Activated CD8-positive, alpha-beta T cell treated with anti-CD3 and anti-CD28 coated beads for 36 hours (primary cell): ENCODE data around the gene DCLK3. TPM values are rescaled to one million over a fixed set of nuclear protein-coding genes. Genes with fewer than 3 reads are reported as not detected.
A peak's percentile ranks its signal among the peaks of the same experiment; 100 is the strongest.

Experiments
- ATAC-seq: fragments of 200-7000 bp; cut with Tn5 transposase; one replicate; pipeline ENCODE4 v1.10.0; 2021; ENCODE audit warnings: mild to moderate bottlenecking, moderate library complexity
- CTCF ChIA-PET: fragments of 350-600 bp; sonication (Branson Sonifier 250); formaldehyde crosslinking; loops from one replicate; lab custom pipeline; 2021; ENCODE audit warnings: antibody characterized with exemption; lab: Charles Lee
- POLR2A ChIA-PET: fragments of 350-600 bp; sonication (Branson Sonifier 250); formaldehyde crosslinking; loops from one replicate; lab custom pipeline; 2021; ENCODE audit warnings: antibody characterized with exemption; lab: Charles Lee
- DNase-seq: peaks from one replicate; pipeline ENCODE4 v3.0.0-alpha.2; 2020
- H3K27ac Mint-ChIP-seq: one replicate; pipeline ENCODE4 v1.8.0; 2021; ENCODE audit warnings: mild to moderate bottlenecking, mixed read lengths
- H3K27me3 Mint-ChIP-seq: one replicate; pipeline ENCODE4 v1.8.0; 2021; ENCODE audit warnings: mixed read lengths
- H3K36me3 Mint-ChIP-seq: one replicate; pipeline ENCODE4 v1.8.0; 2021; ENCODE audit warnings: low read depth, mixed read lengths
- H3K4me1 Mint-ChIP-seq: one replicate; pipeline ENCODE4 v1.8.0; 2021; ENCODE audit warnings: low read depth, mixed read lengths
- H3K4me3 Mint-ChIP-seq: one replicate; pipeline ENCODE4 v1.8.0; 2021; ENCODE audit warnings: mild to moderate bottlenecking, moderate library complexity, mixed read lengths
- H3K9me3 Mint-ChIP-seq: one replicate; pipeline ENCODE4 v1.8.0; 2021; ENCODE audit warnings: mixed read lengths
- intact Hi-C: fragments of 100-400 bp; cut with micrococcal nuclease; formaldehyde crosslinking; loops from one replicate; pipeline ENCODE4 v1.10.0; 2022
- total RNA-seq, 2 experiments: library from RNA; stranded (reverse); gene quantifications; one replicate each; pipeline ENCODE4 v1.2.3, GENCODE V29; 2021
- TF ChIP-seq, protein P1 (sequence below): fragments of 200-600 bp; IDR thresholded peaks from one replicate; pipeline ENCODE4 v1.8.0; 2022; ENCODE audit warnings: antibody characterized with exemption, mild to moderate bottlenecking

The DCLK3 gene
- total RNA-seq, 2 experiments from 2014 or later, result 0.05 TPM; not detected in 1

- TF ChIP-seq, protein P1, sequence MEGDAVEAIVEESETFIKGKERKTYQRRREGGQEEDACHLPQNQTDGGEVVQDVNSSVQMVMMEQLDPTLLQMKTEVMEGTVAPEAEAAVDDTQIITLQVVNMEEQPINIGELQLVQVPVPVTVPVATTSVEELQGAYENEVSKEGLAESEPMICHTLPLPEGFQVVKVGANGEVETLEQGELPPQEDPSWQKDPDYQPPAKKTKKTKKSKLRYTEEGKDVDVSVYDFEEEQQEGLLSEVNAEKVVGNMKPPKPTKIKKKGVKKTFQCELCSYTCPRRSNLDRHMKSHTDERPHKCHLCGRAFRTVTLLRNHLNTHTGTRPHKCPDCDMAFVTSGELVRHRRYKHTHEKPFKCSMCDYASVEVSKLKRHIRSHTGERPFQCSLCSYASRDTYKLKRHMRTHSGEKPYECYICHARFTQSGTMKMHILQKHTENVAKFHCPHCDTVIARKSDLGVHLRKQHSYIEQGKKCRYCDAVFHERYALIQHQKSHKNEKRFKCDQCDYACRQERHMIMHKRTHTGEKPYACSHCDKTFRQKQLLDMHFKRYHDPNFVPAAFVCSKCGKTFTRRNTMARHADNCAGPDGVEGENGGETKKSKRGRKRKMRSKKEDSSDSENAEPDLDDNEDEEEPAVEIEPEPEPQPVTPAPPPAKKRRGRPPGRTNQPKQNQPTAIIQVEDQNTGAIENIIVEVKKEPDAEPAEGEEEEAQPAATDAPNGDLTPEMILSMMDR, result no peak
- POLR2A ChIA-PET, result no interaction called here
- H3K4me1 Mint-ChIP-seq, result peaks cover 3% of the 10 kb centered on the region
- H3K27ac Mint-ChIP-seq, result no peak overlapping the region
- H3K9me3 Mint-ChIP-seq, result no peaks in the 10 kb centered on the region
- no peak overlapping the region for H3K4me3 Mint-ChIP-seq
- H3K27me3 Mint-ChIP-seq, result no peaks in the 10 kb centered on the region
- CTCF ChIA-PET, result interaction anchor here (1.2 to 1.6 kb wide), 3 partner anchors 10 to 249 kb away, joined by 3 to 5 read pairs (median 3); no protein-coding TSS in a partner anchor
- ATAC-seq, result no peak
- intact Hi-C loops, result loop anchor here (10.0 kb wide), 1 partner anchor 745 kb away; no protein-coding TSS in a partner anchor
- no peak for DNase-seq
- H3K36me3 Mint-ChIP-seq, result no peaks in the 10 kb centered on the region
Measured at GRCh38 chr3:36709826-36710365, 54.5 kb downstream of the DCLK3 start.

DNA sequence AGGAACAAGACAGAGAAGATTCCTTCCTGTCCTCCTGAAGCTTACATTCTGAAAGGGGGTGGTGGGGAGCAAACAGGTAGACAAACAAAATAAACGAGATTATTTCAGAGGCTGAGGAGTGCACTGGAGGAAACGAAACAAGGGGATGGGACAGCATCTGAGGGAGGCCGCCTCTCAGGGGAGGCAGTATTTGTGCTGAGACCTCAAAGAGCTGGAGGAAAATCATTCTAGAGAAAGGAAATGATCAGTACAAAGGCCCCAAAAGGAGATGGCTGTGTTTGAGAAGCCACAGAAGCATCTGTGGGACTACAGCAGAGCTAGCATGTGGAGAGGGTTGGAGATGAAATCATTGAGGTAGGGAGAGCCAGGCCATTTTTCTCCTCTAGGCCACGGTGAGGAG is 55.1 kb downstream of the DCLK3 start:
- ATAC-seq (no peak), DNase-seq (no peak)
- POLR2A ChIA-PET, result no interaction called here
- Mint-ChIP-seq H3K36me3 (no peaks in the 10 kb centered on the region), H3K27ac (no peak overlapping the region), H3K27me3 (no peaks in the 10 kb centered on the region), H3K9me3 (no peaks in the 10 kb centered on the region), H3K4me3 (no peak overlapping the region), H3K4me1 (peaks cover 3% of the 10 kb centered on the region)
- CTCF ChIA-PET, result interaction anchor here (1.4 to 1.6 kb wide), 2 partner anchors 9 to 18 kb away, joined by 3 to 5 read pairs; no protein-coding TSS in a partner anchor
- TF ChIP-seq, protein P1, result no peak
- intact Hi-C loops, result loop anchor here (10.0 kb wide), 1 partner anchor 744 kb away; no protein-coding TSS in a partner anchor

GRCh38 chr3:36707623-36708409 is 56.5 kb downstream of the DCLK3 start:
- no peaks in the 10 kb centered on the region for H3K36me3 Mint-ChIP-seq
- H3K9me3 Mint-ChIP-seq, result no peaks in the 10 kb centered on the region
- H3K27ac Mint-ChIP-seq, result no peak overlapping the region
- peaks cover 3% of the 10 kb centered on the region for H3K4me1 Mint-ChIP-seq
- ChIA-PET CTCF (interaction anchor here (0.9 kb wide), 1 partner anchor 32 kb away, joined by 3 read pairs; no protein-coding TSS in a partner anchor), POLR2A (no interaction called here)
- peaks cover 1% of the 10 kb centered on the region for H3K27me3 Mint-ChIP-seq
- H3K4me3 Mint-ChIP-seq, result no peak overlapping the region
- ATAC-seq, result peak; percentile 64
- TF ChIP-seq, protein P1, result no peak
- intact Hi-C loops, result loop anchor here (10.0 kb wide), 1 partner anchor 743 kb away; no protein-coding TSS in a partner anchor
- peak; percentile 18 for DNase-seq

GRCh38 chr3:36705015-36705414 is 59.3 kb downstream of the DCLK3 start:
- Mint-ChIP-seq H3K4me3 (no peak overlapping the region), H3K9me3 (no peaks in the 10 kb centered on the region), H3K27me3 (peaks cover 1% of the 10 kb centered on the region), H3K4me1 (peaks cover 3% of the 10 kb centered on the region), H3K36me3 (no peaks in the 10 kb centered on the region), H3K27ac (no peak overlapping the region)
- ChIA-PET POLR2A (no interaction called here), CTCF (interaction anchor here (1.6 kb wide), 1 partner anchor 163 kb away, joined by 4 read pairs; no protein-coding TSS in a partner anchor)
- intact Hi-C loops, result loop anchor here (10.0 kb wide), 1 partner anchor 740 kb away; no protein-coding TSS in a partner anchor
- TF ChIP-seq, protein P1, result no peak
- ATAC-seq (no peak), DNase-seq (no peak)
